Stimulated activated CD4-positive, alpha-beta T cell treated with anti-CD3 and anti-CD28 coated beads, Interleukin-4, amount 100 ng/mL, for 48 hours (primary cell): ENCODE results near the gene PRKAG3.
"Not testable (repeated sequence)": the region's sequence is repeated elsewhere in the genome, so short reads cannot be mapped to it uniquely, and the experiment has no call there.

Experiments
- DNase-seq, 2 donors: peaks; one replicate each; pipeline ENCODE4 v3.0.0-alpha.2; 2020; ENCODE audit warnings: low read depth in 2 of 2

Gene PRKAG3

GRCh38 chr2:218781691-218782527 lies 49.7 kb downstream of the PRKAG3 start, which contains the start of gene CYP27A1:
CYP27A1 (plus strand) TSS chr2:218782147; CDS start chr2:218782183, 36 bp downstream.
- no peak for DNase-seq

- DNase-seq: no peak
Measured at GRCh38 chr2:218780851-218781690, 50.5 kb downstream of the PRKAG3 start.

GRCh38 chr2:218780046-218780445 lies 51.6 kb downstream of the PRKAG3 start:
- DNase-seq: no peak

DNA sequence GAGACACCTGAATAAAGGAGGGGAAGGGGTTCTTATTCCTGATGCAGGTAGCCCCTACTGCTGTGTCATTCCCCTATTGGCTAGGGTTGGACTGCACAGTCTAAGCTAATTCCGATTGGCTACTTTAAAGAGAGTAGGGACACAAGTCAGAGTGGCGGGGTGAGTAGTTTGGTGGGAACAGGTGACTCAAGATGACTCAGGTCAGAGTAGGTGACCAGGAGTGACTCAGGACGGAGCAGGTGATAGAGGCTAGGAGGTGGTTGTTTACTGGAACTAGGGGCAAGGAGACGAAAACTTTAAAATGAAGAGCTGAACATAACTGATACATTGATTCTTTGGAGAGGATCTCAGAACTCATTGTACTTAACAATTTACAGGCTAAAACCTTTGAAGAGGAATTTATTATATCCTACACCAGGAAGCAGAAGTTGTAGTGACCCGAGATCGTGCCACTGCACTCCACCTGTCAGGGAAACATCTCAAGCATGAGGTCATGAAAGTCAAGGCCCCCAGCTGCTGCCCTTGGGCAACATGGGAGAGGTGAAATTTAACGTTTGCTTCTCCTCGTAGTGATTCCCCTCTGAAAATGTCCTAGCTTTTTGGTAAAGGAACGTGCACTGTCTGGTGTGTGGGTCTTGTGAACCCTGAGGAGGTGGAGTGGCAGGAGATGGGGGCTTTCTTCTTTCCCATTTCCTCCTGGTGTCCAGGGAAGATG lies 54.2 kb downstream of the PRKAG3 start:
- no peak for DNase-seq

DNA sequence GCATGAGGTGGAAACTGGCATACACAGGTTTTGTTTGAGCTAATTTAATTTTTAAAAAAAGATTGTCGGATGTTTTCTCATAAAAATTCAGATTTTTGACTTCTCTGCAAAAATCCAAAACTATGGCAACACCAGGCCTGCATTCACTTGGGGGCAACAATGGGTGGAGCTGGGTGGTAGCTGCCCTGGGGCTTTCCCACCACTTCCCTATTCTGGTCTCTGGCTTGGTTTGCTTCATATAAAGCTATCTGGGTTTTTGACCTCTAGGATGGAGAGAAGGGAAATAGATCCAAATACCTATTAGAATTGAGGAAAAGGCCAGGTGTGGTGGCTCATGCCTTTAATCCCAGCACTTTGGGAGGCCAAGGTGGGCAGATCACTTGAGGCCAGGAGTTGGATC lies 55.1 kb downstream of the PRKAG3 start:
- no peak for DNase-seq

DNA sequence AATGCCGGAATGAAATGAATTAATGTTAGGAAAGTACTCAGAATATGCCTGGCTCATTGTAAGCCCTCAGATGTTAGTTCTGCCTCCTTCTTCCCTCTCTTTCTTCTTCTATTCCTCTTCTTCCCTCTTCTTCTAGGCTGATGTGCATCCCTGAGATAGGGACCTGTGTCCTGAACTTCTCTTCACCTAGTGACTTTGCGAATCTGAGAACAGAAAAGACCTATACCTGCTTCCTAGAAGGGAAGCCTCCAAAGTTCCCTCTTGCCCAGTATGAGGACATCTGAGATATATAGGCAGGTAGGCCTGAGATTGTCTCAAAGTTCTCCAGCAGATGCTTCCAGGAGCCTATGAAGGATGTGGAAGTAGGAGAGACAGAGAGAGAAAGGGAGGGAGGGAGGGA lies 57.7 kb downstream of the PRKAG3 start:
- no peak for DNase-seq

GRCh38 chr2:218772759-218773158 lies 58.8 kb downstream of the PRKAG3 start:
- not testable (repeated sequence) for DNase-seq
